Stimulated activated effector memory CD8-positive, alpha-beta T cell treated with anti-CD3 and anti-CD28 coated beads, Interleukin-12 subunit alpha, Interleukin-12 subunit beta, amount 100 ng/mL, for 72 hours (primary cell): ENCODE measurements around the gene IPP.
"Not testable (repeated sequence)": the region's sequence is repeated elsewhere in the genome, so short reads cannot be mapped to it uniquely, and the experiment has no call there.

ENCODE experiments used
- ATAC-seq: fragments of 150-1000 bp; cut with Tn5 transposase; 2 replicates; pipeline ENCODE4 v1.10.0; 2021
- DNase-seq, 2 donors: peaks; one replicate each; pipeline ENCODE4 v3.0.0; 2021 to 2022; ENCODE audit warnings: low spot score in 2 of 2
- H3K27ac Mint-ChIP-seq: one replicate; pipeline ENCODE4 v1.8.0; 2022; ENCODE audit warnings: mild to moderate bottlenecking, mixed read lengths
- H3K36me3 Mint-ChIP-seq: one replicate; pipeline ENCODE4 v1.8.0; 2022; ENCODE audit warnings: mild to moderate bottlenecking, mixed read lengths
- H3K4me1 Mint-ChIP-seq: one replicate; pipeline ENCODE4 v1.8.0; 2022; ENCODE audit warnings: mixed read lengths
- H3K4me3 Mint-ChIP-seq: one replicate; pipeline ENCODE4 v1.8.0; 2022; ENCODE audit warnings: mild to moderate bottlenecking, mixed read lengths
- H3K9me3 Mint-ChIP-seq: one replicate; pipeline ENCODE4 v1.8.0; 2022; ENCODE audit warnings: mixed read lengths

The IPP gene

GRCh38 chr1:45717386-45717785, 33.1 kb downstream of the IPP start:
- DNase-seq, H3K4me1 Mint-ChIP-seq, ATAC-seq, H3K4me3 Mint-ChIP-seq, H3K9me3 Mint-ChIP-seq: not testable (repeated sequence)
- Mint-ChIP-seq H3K27ac (peak overlapping the region; percentile 26), H3K36me3 (peaks cover 43% of the 10 kb centered on the region)

DNA sequence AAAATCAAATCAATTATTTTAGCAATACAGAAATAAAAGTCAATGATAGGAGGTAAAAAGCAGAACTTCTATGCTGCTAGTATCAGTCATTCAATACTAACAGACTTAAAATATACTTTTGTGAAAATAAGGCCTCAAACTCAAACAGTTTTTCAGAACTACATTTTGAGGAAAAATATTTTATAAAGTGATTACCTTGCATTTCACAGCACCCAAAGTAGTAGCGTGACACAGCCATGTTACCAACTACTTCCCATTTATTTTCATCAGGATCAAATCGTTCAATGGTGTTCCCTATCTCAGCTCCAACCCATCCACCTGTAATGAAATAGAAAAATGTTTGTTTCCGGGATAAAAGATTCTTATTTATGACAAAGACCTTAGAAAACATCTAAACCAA, 33.8 kb downstream of the IPP start:
- no peak for ATAC-seq
- Mint-ChIP-seq H3K9me3 (no peaks in the 10 kb centered on the region), H3K27ac (no peak overlapping the region), H3K4me1 (no peaks in the 10 kb centered on the region), H3K4me3 (no peak overlapping the region), H3K36me3 (peaks cover 50% of the 10 kb centered on the region)
- no peak for DNase-seq

GRCh38 chr1:45713711-45714110, 36.7 kb downstream of the IPP start:
- Mint-ChIP-seq H3K4me3 (no peak overlapping the region), H3K4me1 (no peaks in the 10 kb centered on the region), H3K9me3 (no peaks in the 10 kb centered on the region), H3K27ac (no peak overlapping the region), H3K36me3 (peaks cover 67% of the 10 kb centered on the region)
- DNase-seq (no peak), ATAC-seq (no peak)

GRCh38 chr1:45704637-45705036, 45.8 kb downstream of the IPP start:
- no peak for ATAC-seq
- no peak for DNase-seq
- Mint-ChIP-seq H3K36me3 (peaks cover 33% of the 10 kb centered on the region), H3K9me3 (peaks cover 2% of the 10 kb centered on the region), H3K27ac (no peak overlapping the region), H3K4me1 (no peaks in the 10 kb centered on the region), H3K4me3 (no peak overlapping the region)

- DNase-seq = no peak
- Mint-ChIP-seq H3K9me3 (no peaks in the 10 kb centered on the region), H3K4me1 (peaks cover 7% of the 10 kb centered on the region), H3K36me3 (peaks cover 89% of the 10 kb centered on the region), H3K27ac (no peak overlapping the region), H3K4me3 (no peak overlapping the region)
- no peak for ATAC-seq
These were observed 55.6 kb downstream of the IPP start for GRCh38 chr1:45694823-45695222.

DNA sequence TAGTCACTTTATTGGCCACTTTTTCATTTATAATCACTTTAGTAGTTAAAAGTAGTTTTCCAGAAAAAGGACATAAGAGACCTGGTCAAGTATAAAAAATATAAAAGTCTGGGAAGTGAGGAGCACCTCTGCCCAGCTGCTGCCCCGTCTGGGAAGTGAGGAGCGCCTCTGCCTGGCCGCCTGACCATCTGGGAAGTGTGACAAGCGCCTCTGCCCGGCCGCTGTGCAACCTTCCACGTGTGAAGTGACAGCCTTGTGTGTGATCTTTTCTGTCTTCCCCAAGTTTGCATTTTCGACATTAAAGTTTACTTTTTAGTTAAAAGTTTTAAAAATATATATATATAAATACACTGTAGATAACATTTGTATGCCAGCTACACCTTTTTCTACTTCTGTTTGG, 56.6 kb downstream of the IPP start:
- DNase-seq, H3K4me3 Mint-ChIP-seq, ATAC-seq, H3K4me1 Mint-ChIP-seq, H3K9me3 Mint-ChIP-seq: not testable (repeated sequence)
- peak overlapping the region; percentile 41 for H3K27ac Mint-ChIP-seq
- H3K36me3 Mint-ChIP-seq = peaks cover 99% of the 10 kb centered on the region

DNA sequence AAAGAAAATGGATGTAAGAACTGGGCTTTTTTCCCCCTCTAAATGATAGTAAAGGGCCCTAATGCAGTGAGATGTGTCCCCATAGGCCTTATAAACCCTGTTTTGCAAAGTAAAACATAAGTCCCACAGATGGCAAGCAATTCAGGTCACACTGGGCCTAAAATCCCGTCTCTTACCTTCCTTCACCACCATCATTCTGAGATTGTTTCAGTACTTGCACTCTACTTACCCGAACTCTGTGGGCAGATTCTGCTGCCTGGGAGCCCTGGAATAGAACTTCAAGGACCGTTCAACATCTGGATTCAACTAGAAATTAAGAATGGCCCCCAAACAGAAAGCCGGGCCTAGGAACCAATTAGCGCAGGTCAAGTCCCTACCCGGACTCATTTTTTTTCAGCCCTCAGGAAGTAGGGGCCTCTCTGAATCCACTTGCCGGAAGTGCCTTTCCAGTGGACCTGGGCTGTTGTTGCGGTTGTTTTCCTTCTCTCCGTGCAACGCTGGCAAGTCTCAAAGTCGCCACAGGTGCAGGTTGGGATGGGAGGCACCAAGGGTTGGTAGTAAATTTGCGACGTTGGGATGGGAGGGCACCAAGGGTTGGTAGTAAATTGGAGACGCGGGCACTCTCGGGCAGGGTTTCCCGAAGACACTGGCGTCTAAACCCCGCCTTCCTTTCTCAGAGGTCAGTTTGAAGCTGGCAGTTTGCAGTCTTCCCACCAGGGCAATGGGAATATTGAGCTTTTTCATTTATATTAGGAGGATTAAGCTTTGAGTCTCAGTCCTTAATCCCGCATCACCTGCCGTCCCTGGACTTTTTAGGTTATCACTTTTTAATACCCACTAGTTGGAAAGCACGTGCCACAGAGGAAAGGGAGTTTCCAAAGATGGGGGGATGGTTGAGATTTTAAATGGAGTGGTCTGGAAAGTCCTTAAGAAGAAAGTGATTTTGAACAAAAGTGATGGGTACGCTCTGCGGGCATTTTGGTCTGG, 62.4 kb downstream of the IPP start, which contains the start of gene TMEM69:
TSS of gene TMEM69 (plus strand) at position 428 of the 987 bp plus-strand sequence. CDS start 2,888 bp downstream, outside the sequence.
- H3K9me3 Mint-ChIP-seq = no peaks in the 10 kb centered on the region
- peaks cover 88% of the 10 kb centered on the region for H3K36me3 Mint-ChIP-seq
- peaks cover 37% of the 10 kb centered on the region for H3K4me1 Mint-ChIP-seq
- H3K27ac Mint-ChIP-seq = peak within 1 kb of the TSS; percentile 99
- H3K4me3 Mint-ChIP-seq = peak within 1 kb of the TSS; percentile 100
- DNase-seq (peak; percentile 73 to 92), ATAC-seq (peak; percentile 34)

GRCh38 chr1:45687014-45687753, 63.3 kb downstream of the IPP start:
- Mint-ChIP-seq H3K4me3 (peak overlapping the region; percentile 100), H3K9me3 (no peaks in the 10 kb centered on the region), H3K27ac (peak overlapping the region; percentile 99), H3K4me1 (peaks cover 42% of the 10 kb centered on the region), H3K36me3 (peaks cover 79% of the 10 kb centered on the region)
- peak; percentile 92 for ATAC-seq
- peak; percentile 81 to 95 for DNase-seq

DNA sequence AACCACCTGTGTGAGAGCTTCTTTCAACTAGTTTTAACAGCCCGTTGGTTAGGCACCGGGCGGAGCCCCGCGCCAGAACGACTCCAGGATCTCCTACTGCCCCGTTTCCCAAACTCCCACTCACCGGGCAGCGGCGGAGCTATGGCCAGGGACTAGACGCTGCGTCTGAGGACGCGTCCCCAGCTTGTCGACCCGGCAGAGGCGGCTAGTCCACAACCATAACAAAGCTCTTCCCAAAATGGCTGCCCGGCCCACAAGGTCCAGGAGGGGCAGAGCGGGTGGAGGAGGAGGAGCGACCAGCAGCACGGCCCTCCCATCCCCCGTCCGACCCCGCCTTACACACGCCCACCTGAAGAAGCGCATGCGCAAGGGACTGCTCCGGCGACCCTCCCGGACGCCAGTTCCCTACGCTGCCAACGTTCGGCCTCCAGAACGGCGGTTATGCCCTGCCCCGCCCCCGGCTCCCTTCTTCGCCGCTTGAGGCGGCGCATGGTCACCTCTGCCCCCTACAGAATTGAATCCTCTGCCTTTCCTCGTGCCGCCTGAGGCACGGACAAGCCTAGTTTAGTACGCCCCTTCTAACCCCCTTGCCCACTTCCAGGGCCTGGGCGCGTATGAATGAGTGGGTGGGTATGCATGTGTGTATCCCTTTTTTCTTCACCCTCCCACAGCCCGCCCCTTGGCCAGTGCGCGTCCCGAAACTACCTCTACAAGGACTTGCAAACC, 64.0 kb downstream of the IPP start, which contains the start of gene GPBP1L1:
TSS of gene GPBP1L1 (minus strand) at position 246 of the 726 bp plus-strand sequence. CDS start 27,446 bp downstream, outside the sequence.
- H3K4me1 Mint-ChIP-seq = peaks cover 42% of the 10 kb centered on the region
- peak; percentile 82 for ATAC-seq

GRCh38 chr1:45686015-45686287, 64.5 kb downstream of the IPP start:
- no peaks in the 10 kb centered on the region for H3K9me3 Mint-ChIP-seq
- peaks cover 42% of the 10 kb centered on the region for H3K4me1 Mint-ChIP-seq
- H3K36me3 Mint-ChIP-seq = peaks cover 72% of the 10 kb centered on the region
- H3K4me3 Mint-ChIP-seq = peak overlapping the region; percentile 100
- ATAC-seq = peak; percentile 2
- H3K27ac Mint-ChIP-seq = peak overlapping the region; percentile 99
- DNase-seq = no peak

More for the DNA sequence above, 64.0 kb downstream of the IPP start, which contains the start of gene GPBP1L1:
- Mint-ChIP-seq H3K36me3 (peaks cover 72% of the 10 kb centered on the region), H3K27ac (peak within 1 kb of the TSS; percentile 99), H3K4me3 (peak within 1 kb of the TSS; percentile 100), H3K9me3 (no peaks in the 10 kb centered on the region)
- DNase-seq = peak; percentile 93 to 99

- H3K27ac Mint-ChIP-seq = peak overlapping the region; percentile 99
- H3K4me3 Mint-ChIP-seq = peak overlapping the region; percentile 100
- DNase-seq (no peak), ATAC-seq (no peak)
- H3K9me3 Mint-ChIP-seq = no peaks in the 10 kb centered on the region
- H3K4me1 Mint-ChIP-seq = peaks cover 45% of the 10 kb centered on the region
- peaks cover 70% of the 10 kb centered on the region for H3K36me3 Mint-ChIP-seq
These were observed 65.0 kb downstream of the IPP start for GRCh38 chr1:45685308-45686014.

GRCh38 chr1:45684402-45684801, 66.1 kb downstream of the IPP start:
- H3K27ac Mint-ChIP-seq = no peak overlapping the region
- H3K9me3 Mint-ChIP-seq = no peaks in the 10 kb centered on the region
- H3K4me1 Mint-ChIP-seq = peaks cover 50% of the 10 kb centered on the region
- H3K4me3 Mint-ChIP-seq = peak overlapping the region; percentile 100
- ATAC-seq (no peak), DNase-seq (no peak)
- H3K36me3 Mint-ChIP-seq = peaks cover 59% of the 10 kb centered on the region

- Mint-ChIP-seq H3K36me3 (peaks cover 48% of the 10 kb centered on the region), H3K27ac (no peak overlapping the region), H3K4me1 (peaks cover 59% of the 10 kb centered on the region)
These were observed 67.5 kb downstream of the IPP start for GRCh38 chr1:45682942-45683341.

GRCh38 chr1:45679123-45679522, 71.3 kb downstream of the IPP start:
- peaks cover 25% of the 10 kb centered on the region for H3K36me3 Mint-ChIP-seq

More at GRCh38 chr1:45682942-45683341, 67.5 kb downstream of the IPP start:
- H3K4me3 Mint-ChIP-seq = no peak overlapping the region
- DNase-seq (no peak), ATAC-seq (no peak)
- H3K9me3 Mint-ChIP-seq = no peaks in the 10 kb centered on the region

More at GRCh38 chr1:45679123-45679522, 71.3 kb downstream of the IPP start:
- Mint-ChIP-seq H3K27ac (peak overlapping the region; percentile 52), H3K9me3 (no peaks in the 10 kb centered on the region), H3K4me3 (no peak overlapping the region), H3K4me1 (peaks cover 58% of the 10 kb centered on the region)
- DNase-seq (no peak), ATAC-seq (no peak)
